Keratinocyte (primary cell): ENCODE measurements around the gene MAD1L1. TPM values are rescaled to one million over a fixed set of nuclear protein-coding genes. Genes with fewer than 3 reads are reported as not detected.
A peak's percentile ranks its signal among the peaks of the same experiment; 100 is the strongest.

ENCODE experiments used
- DNase-seq: peaks from one replicate; pipeline ENCODE4 v3.0.0-alpha.2; 2011; ENCODE audit warnings: low read depth, missing footprints, low spot score
- FAIRE-seq: peaks from 2 replicates; lab custom pipeline; 2011; peaks lifted over from hg19 to GRCh38; lab: Jason Lieb, UNC
- H2AFZ ChIP-seq: 2 replicates; pipeline ENCODE4 v1.6.0; 2012; ENCODE audit warnings: low read length, control low read depth, inconsistent platforms; ENCODE audit not compliant: control insufficient read depth
- H3K27ac ChIP-seq: 2 replicates; pipeline ENCODE4 v1.5.1; 2011; ENCODE audit warnings: low read length; ENCODE audit not compliant: control insufficient read depth, insufficient read depth
- H3K27me3 ChIP-seq: 3 replicates; pipeline ENCODE4 v1.6.0; 2011; ENCODE audit warnings: low read length; ENCODE audit not compliant: control insufficient read depth, insufficient read depth; ENCODE audit errors: extremely low read depth
- H3K36me3 ChIP-seq, 2 experiments: 2 replicates in 1 of 2; 3 replicates in 1 of 2; pipeline ENCODE4 v1.5.1; 2011; ENCODE audit warnings: low read length in 2 of 2, mild to moderate bottlenecking in 1 of 2; ENCODE audit not compliant: control insufficient read depth in 2 of 2, insufficient read depth in 2 of 2; ENCODE audit errors: extremely low read depth in 1 of 2
- H3K4me1 ChIP-seq: 3 replicates; pipeline ENCODE4 v1.5.1; 2011; ENCODE audit warnings: low read length; ENCODE audit not compliant: control insufficient read depth, insufficient read depth; ENCODE audit errors: extremely low read depth
- H3K4me2 ChIP-seq: 3 replicates; pipeline ENCODE4 v1.6.0; 2011; ENCODE audit warnings: low read depth, low read length; ENCODE audit not compliant: control insufficient read depth, insufficient read depth; ENCODE audit errors: extremely low read depth
- H3K4me3 ChIP-seq, 3 experiments: fragments of 200-600 bp in 1 of 3; sonication (generic) in 1 of 3; 2 replicates in 2 of 3; 3 replicates in 1 of 3; pipeline ENCODE4 v1.5.1; 2011 to 2016; ENCODE audit warnings: low read length in 3 of 3, mild to moderate bottlenecking in 3 of 3, control low read depth in 2 of 3, inconsistent platforms in 1 of 3, low read depth in 1 of 3, mixed read lengths in 1 of 3, mixed run types in 1 of 3, moderate library complexity in 1 of 3; ENCODE audit not compliant: control insufficient read depth in 2 of 3, insufficient read depth in 2 of 3; ENCODE audit errors: extremely low read depth in 1 of 3
- H3K79me2 ChIP-seq: 2 replicates; pipeline ENCODE4 v1.6.0; 2012; ENCODE audit warnings: low read length; ENCODE audit not compliant: control insufficient read depth, insufficient read depth
- H3K9ac ChIP-seq: 3 replicates; pipeline ENCODE4 v1.6.0; 2011; ENCODE audit warnings: low read length; ENCODE audit not compliant: control insufficient read depth, insufficient read depth; ENCODE audit errors: extremely low read depth
- H3K9me1 ChIP-seq: 3 replicates; pipeline ENCODE4 v1.6.0; 2011; ENCODE audit warnings: low read length; ENCODE audit not compliant: control insufficient read depth, insufficient read depth; ENCODE audit errors: extremely low read depth
- H3K9me3 ChIP-seq: 2 replicates; pipeline ENCODE4 v1.5.1; 2012; ENCODE audit warnings: low read depth, low read length; ENCODE audit not compliant: control insufficient read depth
- H4K20me1 ChIP-seq: 3 replicates; pipeline ENCODE4 v1.6.0; 2011; ENCODE audit warnings: low read length; ENCODE audit not compliant: control insufficient read depth, insufficient read depth; ENCODE audit errors: extremely low read depth
- EZH2 ChIP-seq: IDR thresholded peaks from one replicate; pipeline ENCODE4 v1.6.1; 2012; ENCODE audit warnings: inconsistent platforms, mild to moderate bottlenecking, low read length, moderate library complexity
- dilution Hi-C: fragments of 300-500 bp; cut with MboI; formaldehyde crosslinking; loops from one replicate; pipeline ENCODE4 v1.7.0; 2020; ENCODE audit warnings: low sequenced_read_pairs; ENCODE audit not compliant: extremely low pct_ligation_motif_present
- polyA plus RNA-seq, 5 experiments: library from polyadenylated mRNA; depleted of rRNA in 3 of 5; stranded (reverse) in 3 of 5; stranded (forward) in 1 of 5; unstranded in 1 of 5; fragments of >200 nt; gene quantifications; 1 replicate in 1 of 5; 2 replicates in 3 of 5; 3 replicates in 1 of 5; pipeline versions ENCODE4 v1.2.1 to v1.2.3, GENCODE V29; 2011 to 2012; ENCODE audit warnings: missing spikeins in 2 of 5, low read depth in 1 of 5, low replicate concordance in 1 of 5
- TF ChIP-seq, protein P1 (sequence below), 3 experiments: IDR thresholded peaks in 1 of 3; conservative IDR thresholded peaks in 1 of 3; optimal IDR thresholded peaks in 1 of 3; 2 replicates in 2 of 3; 3 replicates in 1 of 3; pipeline versions ENCODE3 to v1.5.1; 2011; ENCODE audit warnings: low read length in 3 of 3, mild to moderate bottlenecking in 3 of 3, moderate library complexity in 2 of 3, control low read depth in 1 of 3, inconsistent platforms in 1 of 3; ENCODE audit not compliant: insufficient read depth in 2 of 3; ENCODE audit errors: extremely low read depth in 1 of 3

The MAD1L1 gene
- polyA plus RNA-seq, 1 donor (not counting 4 experiments of a cell fraction or from before 2014, with no cell fraction given): 18.0 TPM

DNA sequence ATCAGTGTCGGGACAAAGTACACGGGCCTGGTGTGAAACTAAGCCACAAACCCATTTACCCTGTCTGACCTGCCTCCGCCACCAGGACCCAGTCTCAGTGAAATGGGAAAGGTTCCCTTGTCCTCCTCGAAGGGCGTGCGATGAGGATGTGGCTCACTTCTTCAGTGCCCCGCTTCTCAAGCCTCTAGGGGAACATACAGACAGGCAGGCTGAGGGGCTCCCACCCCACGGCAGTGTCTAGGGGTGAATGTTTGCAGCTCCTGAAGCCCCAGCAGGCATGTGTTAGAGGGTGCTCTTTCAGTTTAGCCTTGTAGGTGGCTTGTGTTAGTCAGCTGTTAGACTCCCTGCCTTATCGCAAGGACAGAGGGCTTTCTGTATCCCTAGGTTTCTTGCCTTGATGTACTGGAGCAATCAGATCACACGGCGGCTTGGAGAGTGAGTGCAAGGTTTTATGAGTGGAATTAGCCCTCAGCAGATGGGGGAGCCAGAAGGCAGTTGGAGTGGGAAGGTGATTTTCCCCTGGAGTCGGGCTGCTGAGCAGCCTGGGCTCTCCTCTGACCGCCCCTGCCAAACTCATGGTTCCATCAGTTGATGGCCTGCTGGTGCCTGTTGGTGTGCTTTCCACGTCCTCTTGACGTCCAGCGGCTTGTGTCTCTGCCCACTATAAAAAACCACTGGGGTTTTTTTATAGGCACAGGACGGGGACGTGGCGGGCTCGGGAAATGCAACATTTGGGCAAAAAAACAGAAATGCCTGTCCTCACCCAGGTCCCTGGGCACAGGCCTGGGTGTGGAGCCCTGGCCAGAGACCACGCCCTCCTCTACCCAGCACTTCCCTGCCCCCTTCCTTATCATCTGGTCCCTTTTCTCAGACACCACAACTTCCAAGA is 10.0 kb upstream of the MAD1L1 start:
- Histone ChIP-seq H3K27ac (peak overlapping the region; percentile 71), H3K4me1 (peaks cover 14% of the 10 kb centered on the region), H2AFZ (peak overlapping the region; percentile 74), H3K27me3 (no peaks in the 10 kb centered on the region), H3K9me1 (peaks cover 2% of the 10 kb centered on the region), H3K4me2 (peak overlapping the region; percentile 99), H3K9me3 (no peaks in the 10 kb centered on the region), H3K36me3 (peaks cover 10 to 24% of the 10 kb centered on the region in 2 experiments), H3K79me2 (peaks cover 36% of the 10 kb centered on the region), H3K9ac (peak overlapping the region; percentile 82), H4K20me1 (no peaks in the 10 kb centered on the region), H3K4me3 (peak overlapping the region; percentile 84 to 95 (median 91))
- DNase-seq (no peak), FAIRE-seq (no peak)
- no peak for TF ChIP-seq EZH2
- TF ChIP-seq, protein P1, sequence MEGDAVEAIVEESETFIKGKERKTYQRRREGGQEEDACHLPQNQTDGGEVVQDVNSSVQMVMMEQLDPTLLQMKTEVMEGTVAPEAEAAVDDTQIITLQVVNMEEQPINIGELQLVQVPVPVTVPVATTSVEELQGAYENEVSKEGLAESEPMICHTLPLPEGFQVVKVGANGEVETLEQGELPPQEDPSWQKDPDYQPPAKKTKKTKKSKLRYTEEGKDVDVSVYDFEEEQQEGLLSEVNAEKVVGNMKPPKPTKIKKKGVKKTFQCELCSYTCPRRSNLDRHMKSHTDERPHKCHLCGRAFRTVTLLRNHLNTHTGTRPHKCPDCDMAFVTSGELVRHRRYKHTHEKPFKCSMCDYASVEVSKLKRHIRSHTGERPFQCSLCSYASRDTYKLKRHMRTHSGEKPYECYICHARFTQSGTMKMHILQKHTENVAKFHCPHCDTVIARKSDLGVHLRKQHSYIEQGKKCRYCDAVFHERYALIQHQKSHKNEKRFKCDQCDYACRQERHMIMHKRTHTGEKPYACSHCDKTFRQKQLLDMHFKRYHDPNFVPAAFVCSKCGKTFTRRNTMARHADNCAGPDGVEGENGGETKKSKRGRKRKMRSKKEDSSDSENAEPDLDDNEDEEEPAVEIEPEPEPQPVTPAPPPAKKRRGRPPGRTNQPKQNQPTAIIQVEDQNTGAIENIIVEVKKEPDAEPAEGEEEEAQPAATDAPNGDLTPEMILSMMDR (optimal IDR thresholded peaks at IDR 0.05 in 1 of 3, IDR thresholded peaks at IDR 0.05 in 1 of 3, conservative IDR thresholded peaks at IDR 0.05 in 1 of 3; ENCODE audit: extremely low read depth in 1 of 3, insufficient read depth in 2 of 3, low read length in 3 of 3): no peak
- dilution Hi-C loops: no loop called here

DNA sequence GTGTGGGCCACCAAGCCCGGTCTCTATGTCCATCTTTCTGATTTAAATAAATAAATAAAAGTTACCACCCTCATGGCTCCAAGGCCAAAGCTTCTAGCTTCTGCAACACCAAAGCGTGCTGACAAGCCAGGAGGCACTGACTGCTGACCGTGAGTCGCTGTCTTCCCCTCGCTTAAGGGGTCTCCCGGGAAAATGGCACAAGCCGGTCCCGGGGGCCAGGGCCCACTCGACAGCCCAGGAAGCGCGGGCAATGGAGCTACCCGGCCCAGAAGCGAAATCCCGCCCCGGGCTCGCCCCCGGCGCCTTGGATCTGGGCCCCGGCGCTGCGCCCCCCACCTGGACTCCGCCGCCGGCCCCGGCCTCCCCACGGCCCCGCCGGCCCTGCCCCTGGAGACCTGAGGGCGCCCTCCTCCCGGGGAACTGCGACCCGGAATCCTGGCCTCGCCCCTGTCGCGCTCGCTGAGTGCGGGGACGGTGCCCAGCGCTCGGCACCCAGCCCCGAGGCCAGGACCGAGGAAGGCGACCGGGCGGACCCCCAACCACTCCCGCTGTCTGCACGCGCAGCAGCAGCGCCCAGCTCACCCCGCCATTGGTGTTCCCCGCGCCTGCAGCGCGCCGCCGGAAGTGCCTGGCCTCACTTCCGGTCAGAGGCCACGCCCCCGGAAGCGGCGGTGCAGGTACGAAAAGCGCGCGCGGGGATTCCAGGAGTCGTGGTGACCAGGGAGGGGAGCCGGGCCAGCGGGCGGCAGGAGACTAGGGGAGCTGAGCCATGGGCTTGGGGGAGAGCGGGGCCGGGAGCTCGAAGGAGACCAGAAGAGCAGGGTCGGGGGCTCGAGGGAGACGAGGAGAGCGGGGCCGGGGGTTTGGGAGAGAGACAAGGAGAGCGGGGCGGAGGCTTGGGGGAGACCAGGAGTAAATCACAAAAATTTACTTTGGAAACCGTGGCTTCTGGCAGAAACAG is 9.1 kb upstream of the MAD1L1 start, which contains the start of the genes MRM2 and NUDT1:
Gene MRM2 (minus strand): TSS at position 626 of the 961 bp plus-strand sequence. CDS start 36 bp downstream, at position 590.
Gene NUDT1 (plus strand): TSS at position 647 of the 961 bp plus-strand sequence. CDS start 2,349 bp downstream, outside the sequence.
- H3K4me3 ChIP-seq: peak within 1 kb of the TSS; percentile 84 to 95 (median 91)
- peaks cover 37% of the 10 kb centered on the region for H3K79me2 ChIP-seq
- peaks cover 23% of the 10 kb centered on the region for H3K4me1 ChIP-seq
- no peak for FAIRE-seq
- peak within 1 kb of the TSS; percentile 74 for H2AFZ ChIP-seq
- H3K27me3 ChIP-seq: no peaks in the 10 kb centered on the region
- H3K9me3 ChIP-seq: no peaks in the 10 kb centered on the region
- H3K4me2 ChIP-seq: peak within 1 kb of the TSS; percentile 99
- peaks cover 2% of the 10 kb centered on the region for H3K9me1 ChIP-seq
- H4K20me1 ChIP-seq: no peaks in the 10 kb centered on the region
- H3K9ac ChIP-seq: peak within 1 kb of the TSS; percentile 82
- no peak for TF ChIP-seq EZH2
- TF ChIP-seq, protein P1 (optimal IDR thresholded peaks at IDR 0.05 in 1 of 3, IDR thresholded peaks at IDR 0.05 in 1 of 3, conservative IDR thresholded peaks at IDR 0.05 in 1 of 3; ENCODE audit: extremely low read depth in 1 of 3, insufficient read depth in 2 of 3, low read length in 3 of 3): no peak
- no peak for DNase-seq
- dilution Hi-C loops: no loop called here
- peaks cover 11 to 24% of the 10 kb centered on the region in 2 experiments for H3K36me3 ChIP-seq
- H3K27ac ChIP-seq: peak within 1 kb of the TSS; percentile 71
